Vagina (tissue), 2 donors: Measurements from ENCODE around the gene DKC1. TPM values are rescaled to one million over a fixed set of nuclear protein-coding genes. Genes with fewer than 3 reads are reported as not detected.

Experiments
- DNase-seq, 2 donors: peaks; one replicate each; pipeline ENCODE4 v3.0.0-alpha.2; 2017; ENCODE audit errors: extremely low spot score in 2 of 2
- H3K27ac ChIP-seq: fragments of 200-600 bp; sonication (generic); one replicate; pipeline ENCODE4 v1.5.1; 2019
- H3K27me3 ChIP-seq: fragments of 200-600 bp; sonication (generic); one replicate; pipeline ENCODE4 v1.5.1; 2019
- H3K36me3 ChIP-seq, 2 donors: fragments of 200-600 bp; sonication (generic); one replicate each; pipeline ENCODE4 v1.5.1; 2017 to 2019
- H3K4me1 ChIP-seq: fragments of 200-600 bp; sonication (generic); one replicate; pipeline ENCODE4 v1.5.1; 2019
- H3K4me3 ChIP-seq, 2 donors: fragments of 200-600 bp; sonication (generic); 1 replicate in 1 of 2; 2 replicates in 1 of 2; pipeline ENCODE4 v1.5.1; 2016 to 2019
- H3K9me3 ChIP-seq: fragments of 200-600 bp; sonication (generic); one replicate; pipeline ENCODE4 v1.5.1; 2019
- POLR2A ChIP-seq, 2 donors: fragments of 450-650 bp; IDR thresholded peaks; one replicate each; pipeline ENCODE4 v1.6.1; 2017; ENCODE audit warnings: antibody characterized with exemption in 2 of 2, mild to moderate bottlenecking in 2 of 2, moderate library complexity in 2 of 2
- POLR2AphosphoS5 ChIP-seq, 2 donors: sonication (generic); formaldehyde crosslinking; IDR thresholded peaks; one replicate each; pipeline ENCODE4 v1.9.0; 2017; ENCODE audit warnings: antibody characterized with exemption in 2 of 2, mild to moderate bottlenecking in 2 of 2, low read depth in 1 of 2; ENCODE audit not compliant: insufficient read depth in 1 of 2
- intact Hi-C: fragments of 100-400 bp; cut with DNase I; formaldehyde crosslinking; loops from one replicate; pipeline ENCODE4 v1.15.1; 2023
- total RNA-seq: library from RNA; depleted of rRNA; stranded (reverse); fragments of >200 nt; gene quantifications from one replicate; pipeline ENCODE4 v1.2.3, GENCODE V29; 2016
- TF ChIP-seq, protein P1 (sequence below), 3 experiments: fragments of 450-650 bp in 2 of 3; fragments of 200-600 bp in 1 of 3; sonication (generic) in 1 of 3; IDR thresholded peaks; one replicate each; pipeline ENCODE4 v1.5.1; 2017 to 2019; ENCODE audit warnings: antibody characterized with exemption in 3 of 3, mild to moderate bottlenecking in 2 of 3, moderate library complexity in 2 of 3

Gene DKC1
- total RNA-seq, 1 donor from 2014 or later, result 22.8 TPM

DNA sequence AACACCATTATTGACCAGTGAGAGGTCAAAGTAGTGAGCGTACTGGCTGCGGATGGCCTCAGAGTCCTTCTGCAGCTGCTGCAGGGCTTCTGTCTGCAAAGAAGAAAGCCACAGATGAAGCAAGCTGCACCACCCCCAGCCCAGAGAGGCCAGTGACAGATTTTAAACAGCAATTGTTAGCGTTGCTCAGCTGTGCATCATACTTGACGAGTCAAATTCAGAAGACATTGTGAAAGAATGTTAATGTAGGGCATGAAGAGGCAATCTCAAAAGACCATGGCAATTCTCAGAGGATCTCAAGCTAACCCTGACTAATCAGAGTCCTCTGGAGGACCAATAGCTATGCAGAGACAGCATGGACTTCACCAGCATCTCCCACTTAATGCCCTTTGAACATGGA, 16.6 kb downstream of the DKC1 start:
- H3K4me1 ChIP-seq, result no peaks in the 10 kb centered on the region
- no peak for DNase-seq
- no peak overlapping the region for H3K4me3 ChIP-seq
- no peak overlapping the region for H3K27ac ChIP-seq
- intact Hi-C loops, result no loop called here
- no peaks in the 10 kb centered on the region for H3K27me3 ChIP-seq
- H3K36me3 ChIP-seq, result peaks cover 0 to 15% of the 10 kb centered on the region in 2 donors
- no peaks in the 10 kb centered on the region for H3K9me3 ChIP-seq
- TF ChIP-seq POLR2AphosphoS5 (IDR thresholded peaks at IDR 0.05; ENCODE audit: insufficient read depth in 1 of 2, low read depth in 1 of 2), result no peak
- no peak for TF ChIP-seq POLR2A (IDR thresholded peaks at IDR 0.05)
- TF ChIP-seq, protein P1, sequence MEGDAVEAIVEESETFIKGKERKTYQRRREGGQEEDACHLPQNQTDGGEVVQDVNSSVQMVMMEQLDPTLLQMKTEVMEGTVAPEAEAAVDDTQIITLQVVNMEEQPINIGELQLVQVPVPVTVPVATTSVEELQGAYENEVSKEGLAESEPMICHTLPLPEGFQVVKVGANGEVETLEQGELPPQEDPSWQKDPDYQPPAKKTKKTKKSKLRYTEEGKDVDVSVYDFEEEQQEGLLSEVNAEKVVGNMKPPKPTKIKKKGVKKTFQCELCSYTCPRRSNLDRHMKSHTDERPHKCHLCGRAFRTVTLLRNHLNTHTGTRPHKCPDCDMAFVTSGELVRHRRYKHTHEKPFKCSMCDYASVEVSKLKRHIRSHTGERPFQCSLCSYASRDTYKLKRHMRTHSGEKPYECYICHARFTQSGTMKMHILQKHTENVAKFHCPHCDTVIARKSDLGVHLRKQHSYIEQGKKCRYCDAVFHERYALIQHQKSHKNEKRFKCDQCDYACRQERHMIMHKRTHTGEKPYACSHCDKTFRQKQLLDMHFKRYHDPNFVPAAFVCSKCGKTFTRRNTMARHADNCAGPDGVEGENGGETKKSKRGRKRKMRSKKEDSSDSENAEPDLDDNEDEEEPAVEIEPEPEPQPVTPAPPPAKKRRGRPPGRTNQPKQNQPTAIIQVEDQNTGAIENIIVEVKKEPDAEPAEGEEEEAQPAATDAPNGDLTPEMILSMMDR (IDR thresholded peaks at IDR 0.05), result no peak

DNA sequence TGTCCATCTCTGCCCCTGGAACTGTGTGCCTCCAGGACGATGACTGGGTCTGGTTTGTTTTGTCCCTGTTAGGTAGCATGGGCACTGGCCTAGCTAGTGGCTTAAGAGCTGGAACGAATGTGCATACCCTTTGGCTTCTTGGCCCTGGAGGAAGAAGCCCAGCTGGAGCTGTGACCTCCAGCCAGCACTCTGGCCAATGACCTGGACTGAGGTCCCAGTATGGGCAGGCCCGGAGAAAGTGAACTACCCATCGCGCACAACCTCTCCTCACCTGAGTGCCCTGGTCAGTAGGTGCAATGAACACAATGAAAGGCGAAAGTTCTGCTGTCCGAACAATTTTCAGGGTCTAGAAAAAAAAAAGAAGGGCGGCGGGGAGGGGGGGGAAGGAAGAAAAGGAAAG, 18.3 kb downstream of the DKC1 start:
- TF ChIP-seq, protein P1 (IDR thresholded peaks at IDR 0.05), result no peak
- no peak for TF ChIP-seq POLR2A (IDR thresholded peaks at IDR 0.05)
- no peak for TF ChIP-seq POLR2AphosphoS5 (IDR thresholded peaks at IDR 0.05; ENCODE audit: insufficient read depth in 1 of 2, low read depth in 1 of 2)
- intact Hi-C loops, result no loop called here
- Histone ChIP-seq H3K27ac (no peak overlapping the region), H3K9me3 (no peaks in the 10 kb centered on the region), H3K36me3 (no peaks in the 10 kb centered on the region), H3K4me1 (no peaks in the 10 kb centered on the region), H3K4me3 (no peak overlapping the region), H3K27me3 (no peaks in the 10 kb centered on the region)
- DNase-seq, result no peak

DNA sequence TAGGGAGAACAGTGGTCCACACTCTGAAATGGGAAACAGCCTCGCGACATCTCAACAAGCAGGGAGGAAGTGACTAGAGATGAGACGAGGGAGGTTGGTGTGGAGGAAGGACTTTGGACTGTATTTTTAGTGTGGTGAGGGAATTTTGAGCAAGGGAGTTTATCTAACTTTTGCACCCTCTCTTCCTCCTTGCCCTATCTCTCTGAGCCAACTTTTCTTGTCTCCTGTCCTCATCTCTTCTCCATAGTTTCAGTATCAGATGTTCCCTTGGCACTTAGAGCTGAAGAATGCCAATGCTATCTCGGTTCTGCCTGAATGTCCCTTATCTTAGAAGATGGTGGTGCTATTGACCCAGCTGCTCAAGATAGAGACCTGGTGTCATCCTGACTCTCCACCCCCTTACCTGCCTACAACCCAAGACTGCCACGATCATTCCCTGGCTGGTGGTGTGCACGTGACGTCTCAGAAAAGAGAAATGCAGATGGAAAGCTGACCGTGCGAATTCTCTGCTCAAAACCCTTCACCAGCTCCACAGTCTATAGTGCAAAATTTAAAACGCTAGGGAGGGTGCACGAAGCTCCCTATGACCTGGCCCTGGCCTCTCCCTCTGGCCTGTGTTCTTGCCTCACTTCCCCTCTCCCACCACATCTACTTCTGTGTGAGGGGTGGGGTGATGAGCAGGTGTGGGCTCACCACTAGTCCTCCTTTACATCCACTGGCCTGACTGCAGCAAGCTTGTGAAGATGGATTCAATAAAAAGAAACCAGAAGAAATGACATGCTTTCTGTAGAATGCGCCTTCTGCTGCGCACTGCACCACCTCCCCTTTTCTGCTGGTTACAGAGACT, 21.7 kb downstream of the DKC1 start:
- H3K27ac ChIP-seq, result no peak overlapping the region
- H3K9me3 ChIP-seq, result no peaks in the 10 kb centered on the region
- no peaks in the 10 kb centered on the region for H3K36me3 ChIP-seq
- intact Hi-C loops, result no loop called here
- H3K4me3 ChIP-seq, result no peak overlapping the region
- DNase-seq, result no peak
- no peaks in the 10 kb centered on the region for H3K27me3 ChIP-seq
- TF ChIP-seq POLR2A (IDR thresholded peaks at IDR 0.05), result no peak
- TF ChIP-seq, protein P1 (IDR thresholded peaks at IDR 0.05), result no peak
- TF ChIP-seq POLR2AphosphoS5 (IDR thresholded peaks at IDR 0.05; ENCODE audit: insufficient read depth in 1 of 2, low read depth in 1 of 2), result no peak
- no peaks in the 10 kb centered on the region for H3K4me1 ChIP-seq

DNA sequence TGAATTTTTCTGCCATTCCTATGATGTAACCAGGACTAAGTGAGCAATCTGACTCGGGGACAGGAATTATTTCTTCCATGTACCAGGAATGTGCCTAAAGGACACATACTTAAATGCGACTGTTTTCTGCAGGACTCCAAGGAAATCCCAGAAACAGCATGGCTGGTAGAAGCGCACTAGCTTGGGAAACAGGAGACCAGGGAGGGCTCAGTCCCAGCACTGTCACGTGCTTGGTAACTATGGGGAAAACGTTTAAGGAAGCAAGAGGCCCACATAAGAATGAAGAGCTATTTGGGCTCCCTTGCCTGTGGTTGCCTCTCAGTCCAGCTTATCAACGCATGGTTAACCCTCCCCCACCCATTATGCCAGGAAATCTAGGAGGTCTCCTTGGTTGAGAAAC, 23.1 kb downstream of the DKC1 start:
- H3K9me3 ChIP-seq, result no peaks in the 10 kb centered on the region
- no peak overlapping the region for H3K27ac ChIP-seq
- no peak overlapping the region for H3K4me3 ChIP-seq
- intact Hi-C loops, result no loop called here
- H3K36me3 ChIP-seq, result no peaks in the 10 kb centered on the region
- TF ChIP-seq POLR2A (IDR thresholded peaks at IDR 0.05) (no peak), POLR2AphosphoS5 (IDR thresholded peaks at IDR 0.05; ENCODE audit: insufficient read depth in 1 of 2, low read depth in 1 of 2) (no peak)
- TF ChIP-seq, protein P1 (IDR thresholded peaks at IDR 0.05), result no peak
- H3K4me1 ChIP-seq, result no peaks in the 10 kb centered on the region
- DNase-seq, result no peak
- no peaks in the 10 kb centered on the region for H3K27me3 ChIP-seq

- Histone ChIP-seq H3K27ac (no peak overlapping the region), H3K4me1 (no peaks in the 10 kb centered on the region), H3K36me3 (no peaks in the 10 kb centered on the region), H3K27me3 (no peaks in the 10 kb centered on the region), H3K9me3 (no peaks in the 10 kb centered on the region), H3K4me3 (no peak overlapping the region)
- DNase-seq, result no peak
- TF ChIP-seq POLR2AphosphoS5 (IDR thresholded peaks at IDR 0.05; ENCODE audit: insufficient read depth in 1 of 2, low read depth in 1 of 2) (no peak), POLR2A (IDR thresholded peaks at IDR 0.05) (no peak)
- TF ChIP-seq, protein P1 (IDR thresholded peaks at IDR 0.05), result no peak
- intact Hi-C loops, result no loop called here
Measured at GRCh38 chrX:154791467-154791866, 28.8 kb downstream of the DKC1 start.
